ENCODE measurements around the gene IL22RA1. TPM values are rescaled to one million over a fixed set of nuclear protein-coding genes. Genes with fewer than 3 reads are reported as not detected.

The IL22RA1 gene
- total RNA-seq, 1 experiment from 2014 or later = 0.28 TPM

GRCh38 chr1:24125456-24125855 is 17.5 kb downstream of the IL22RA1 start:
- ATAC-seq (no peak), DNase-seq (ENCODE audit: low spot score) (no peak)
- Mint-ChIP-seq H3K4me3 (no peak overlapping the region), H3K9me3 (peaks cover 11% of the 10 kb centered on the region), H3K27me3 (ENCODE audit: low read depth) (no peaks in the 10 kb centered on the region), H3K4me1 (peaks cover 13% of the 10 kb centered on the region), H3K27ac (no peak overlapping the region), H3K36me3 (peaks cover 9% of the 10 kb centered on the region)
- no peak for TF ChIP-seq TP53 (CRISPR knock-in tag; IDR thresholded peaks at IDR 0.05)
- no peak for TF ChIP-seq ZBTB43 (CRISPR knock-in tag; IDR thresholded peaks at IDR 0.05)
- no peak for TF ChIP-seq GTF2I (CRISPR knock-in tag; conservative IDR thresholded peaks at IDR 0.05)
- TF ChIP-seq ATF6 (CRISPR knock-in tag; IDR thresholded peaks at IDR 0.05) = no peak
- no peak for TF ChIP-seq MLX (CRISPR knock-in tag; IDR thresholded peaks at IDR 0.05)
- TF ChIP-seq MAX (CRISPR knock-in tag; IDR thresholded peaks at IDR 0.05) = no peak
- TF ChIP-seq TCF7 (CRISPR knock-in tag; IDR thresholded peaks at IDR 0.05; ENCODE audit: low read depth) = no peak
- TF ChIP-seq FOXP4 (CRISPR knock-in tag; IDR thresholded peaks at IDR 0.05) = no peak
- TF ChIP-seq EMX1 (CRISPR knock-in tag; IDR thresholded peaks at IDR 0.05) = no peak
- no peak for TF ChIP-seq KAT7 (CRISPR knock-in tag; IDR thresholded peaks at IDR 0.05; ENCODE audit: borderline replicate concordance)
- TF ChIP-seq FOXP1 (CRISPR knock-in tag; IDR thresholded peaks at IDR 0.05; ENCODE audit: borderline replicate concordance) = no peak
- TF ChIP-seq NFYB (CRISPR knock-in tag; conservative IDR thresholded peaks at IDR 0.05; ENCODE audit: low read depth) = no peak
- TF ChIP-seq, protein P1, sequence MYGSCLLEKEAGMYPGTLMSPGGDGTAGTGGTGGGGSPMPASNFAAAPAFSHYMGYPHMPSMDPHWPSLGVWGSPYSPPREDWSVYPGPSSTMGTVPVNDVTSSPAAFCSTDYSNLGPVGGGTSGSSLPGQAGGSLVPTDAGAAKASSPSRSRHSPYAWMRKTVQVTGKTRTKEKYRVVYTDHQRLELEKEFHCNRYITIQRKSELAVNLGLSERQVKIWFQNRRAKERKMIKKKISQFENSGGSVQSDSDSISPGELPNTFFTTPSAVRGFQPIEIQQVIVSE (CRISPR knock-in tag; IDR thresholded peaks at IDR 0.05; ENCODE audit: borderline replicate concordance) = no peak
- no peak for TF ChIP-seq TEAD4 (CRISPR knock-in tag; IDR thresholded peaks at IDR 0.05)
- TF ChIP-seq, protein P2, sequence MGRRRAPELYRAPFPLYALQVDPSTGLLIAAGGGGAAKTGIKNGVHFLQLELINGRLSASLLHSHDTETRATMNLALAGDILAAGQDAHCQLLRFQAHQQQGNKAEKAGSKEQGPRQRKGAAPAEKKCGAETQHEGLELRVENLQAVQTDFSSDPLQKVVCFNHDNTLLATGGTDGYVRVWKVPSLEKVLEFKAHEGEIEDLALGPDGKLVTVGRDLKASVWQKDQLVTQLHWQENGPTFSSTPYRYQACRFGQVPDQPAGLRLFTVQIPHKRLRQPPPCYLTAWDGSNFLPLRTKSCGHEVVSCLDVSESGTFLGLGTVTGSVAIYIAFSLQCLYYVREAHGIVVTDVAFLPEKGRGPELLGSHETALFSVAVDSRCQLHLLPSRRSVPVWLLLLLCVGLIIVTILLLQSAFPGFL (CRISPR knock-in tag; IDR thresholded peaks at IDR 0.05; ENCODE audit: borderline replicate concordance) = no peak
- TF ChIP-seq, protein P3, sequence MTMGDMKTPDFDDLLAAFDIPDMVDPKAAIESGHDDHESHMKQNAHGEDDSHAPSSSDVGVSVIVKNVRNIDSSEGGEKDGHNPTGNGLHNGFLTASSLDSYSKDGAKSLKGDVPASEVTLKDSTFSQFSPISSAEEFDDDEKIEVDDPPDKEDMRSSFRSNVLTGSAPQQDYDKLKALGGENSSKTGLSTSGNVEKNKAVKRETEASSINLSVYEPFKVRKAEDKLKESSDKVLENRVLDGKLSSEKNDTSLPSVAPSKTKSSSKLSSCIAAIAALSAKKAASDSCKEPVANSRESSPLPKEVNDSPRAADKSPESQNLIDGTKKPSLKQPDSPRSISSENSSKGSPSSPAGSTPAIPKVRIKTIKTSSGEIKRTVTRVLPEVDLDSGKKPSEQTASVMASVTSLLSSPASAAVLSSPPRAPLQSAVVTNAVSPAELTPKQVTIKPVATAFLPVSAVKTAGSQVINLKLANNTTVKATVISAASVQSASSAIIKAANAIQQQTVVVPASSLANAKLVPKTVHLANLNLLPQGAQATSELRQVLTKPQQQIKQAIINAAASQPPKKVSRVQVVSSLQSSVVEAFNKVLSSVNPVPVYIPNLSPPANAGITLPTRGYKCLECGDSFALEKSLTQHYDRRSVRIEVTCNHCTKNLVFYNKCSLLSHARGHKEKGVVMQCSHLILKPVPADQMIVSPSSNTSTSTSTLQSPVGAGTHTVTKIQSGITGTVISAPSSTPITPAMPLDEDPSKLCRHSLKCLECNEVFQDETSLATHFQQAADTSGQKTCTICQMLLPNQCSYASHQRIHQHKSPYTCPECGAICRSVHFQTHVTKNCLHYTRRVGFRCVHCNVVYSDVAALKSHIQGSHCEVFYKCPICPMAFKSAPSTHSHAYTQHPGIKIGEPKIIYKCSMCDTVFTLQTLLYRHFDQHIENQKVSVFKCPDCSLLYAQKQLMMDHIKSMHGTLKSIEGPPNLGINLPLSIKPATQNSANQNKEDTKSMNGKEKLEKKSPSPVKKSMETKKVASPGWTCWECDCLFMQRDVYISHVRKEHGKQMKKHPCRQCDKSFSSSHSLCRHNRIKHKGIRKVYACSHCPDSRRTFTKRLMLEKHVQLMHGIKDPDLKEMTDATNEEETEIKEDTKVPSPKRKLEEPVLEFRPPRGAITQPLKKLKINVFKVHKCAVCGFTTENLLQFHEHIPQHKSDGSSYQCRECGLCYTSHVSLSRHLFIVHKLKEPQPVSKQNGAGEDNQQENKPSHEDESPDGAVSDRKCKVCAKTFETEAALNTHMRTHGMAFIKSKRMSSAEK (CRISPR knock-in tag; IDR thresholded peaks at IDR 0.05; ENCODE audit: borderline replicate concordance) = no peak
- no peak for TF ChIP-seq NR1H2 (CRISPR knock-in tag; IDR thresholded peaks at IDR 0.05)
- POLR2A ChIA-PET = no interaction called here
- CTCF ChIA-PET = interaction anchor here (0.8 to 1.3 kb wide), 3 partner anchors 13 to 314 kb away, joined by 3 read pairs; no protein-coding TSS in a partner anchor
